K562 (cell line): ENCODE measurements around the gene CALHM3. TPM values are rescaled to one million over a fixed set of nuclear protein-coding genes. Genes with fewer than 3 reads are reported as not detected.

Experiments used
- ATF7 ChIP-seq: fragments of 450-650 bp; IDR thresholded peaks from 2 replicates; pipeline ENCODE4 v1.7.1; 2014; ENCODE audit warnings: mild to moderate bottlenecking, moderate library complexity
- CHD2 ChIP-seq: IDR thresholded peaks from 2 replicates; pipeline ENCODE4 v1.6.1; 2011; ENCODE audit warnings: low read depth, low read length
- DPF2 ChIP-seq: fragments of 450-650 bp; IDR thresholded peaks from 2 replicates; pipeline ENCODE4 v1.6.1; 2016
- HDAC2 ChIP-seq: fragments of 450-650 bp; IDR thresholded peaks from 2 replicates; pipeline ENCODE4 v1.6.1; 2016; ENCODE audit warnings: mild to moderate bottlenecking
- JUND ChIP-seq, 2 experiments: IDR thresholded peaks; 2 replicates in 1 of 2; 3 replicates in 1 of 2; pipeline ENCODE4 v1.6.1; 2011; ENCODE audit warnings: borderline replicate concordance in 2 of 2, low read depth in 2 of 2, low read length in 2 of 2, improper control_type of control experiment in 1 of 2, missing biosample characterization in 1 of 2, missing genetic modification characterization in 1 of 2, missing genetic modification reagents in 1 of 2
- RCOR1 ChIP-seq, 2 experiments: IDR thresholded peaks; 2 replicates each; pipeline ENCODE4 v1.6.1; 2012; ENCODE audit warnings: low read depth in 2 of 2, low read length in 2 of 2, borderline replicate concordance in 1 of 2, improper control_type of control experiment in 1 of 2
- ZNF589 ChIP-seq: fragments of 200-800 bp; sonication (Bioruptor generic); IDR thresholded peaks from 2 replicates; pipeline ENCODE4 v1.6.1; 2016; ENCODE audit warnings: low read depth, missing genetic modification characterization, missing compliant biosample characterization
- polyA plus RNA-seq, 8 experiments: library from polyadenylated mRNA; depleted of rRNA in 4 of 8; stranded (reverse) in 5 of 8; unstranded in 3 of 8; fragments of >200 nt; fragmentation: Nextera tagmentation in 2 of 8; fragmentation: Illumina TruSeq in 1 of 8; extraction: Ambion mirVana in 2 of 8; extraction: Trizol in 1 of 8; gene quantifications; 2 replicates each; pipeline versions ENCODE4 v1.2.1 to v1.2.3, GENCODE V29; 2011 to 2014; ENCODE audit warnings: inconsistent platforms in 1 of 8, missing spikeins in 1 of 8
- total RNA-seq, 7 experiments: library from RNA; depleted of rRNA in 6 of 7; stranded (reverse); fragments of >200 nt in 6 of 7; fragmentation: Illumina TruSeq in 2 of 7; extraction: Trizol in 2 of 7; gene quantifications; 2 replicates each; pipeline versions ENCODE4 v1.2.1 to v1.2.3, GENCODE V29; 2011 to 2021; ENCODE audit warnings: low replicate concordance in 1 of 7
- TF ChIP-seq, protein P1 (sequence below): fragments of 450-650 bp; IDR thresholded peaks from 2 replicates; pipeline ENCODE4 v1.6.1; 2018; ENCODE audit not compliant: partially characterized antibody
- TF ChIP-seq, protein P2 (sequence below): fragments of 450-650 bp; IDR thresholded peaks from 2 replicates; pipeline ENCODE4 v1.6.1; 2016; ENCODE audit warnings: missing biosample characterization, missing genetic modification characterization

The CALHM3 gene
- total and polyA plus RNA-seq, 9 of the 15 experiments (the other 6 are each of a cell fraction or from before 2014, with no cell fraction given), result not detected

DNA sequence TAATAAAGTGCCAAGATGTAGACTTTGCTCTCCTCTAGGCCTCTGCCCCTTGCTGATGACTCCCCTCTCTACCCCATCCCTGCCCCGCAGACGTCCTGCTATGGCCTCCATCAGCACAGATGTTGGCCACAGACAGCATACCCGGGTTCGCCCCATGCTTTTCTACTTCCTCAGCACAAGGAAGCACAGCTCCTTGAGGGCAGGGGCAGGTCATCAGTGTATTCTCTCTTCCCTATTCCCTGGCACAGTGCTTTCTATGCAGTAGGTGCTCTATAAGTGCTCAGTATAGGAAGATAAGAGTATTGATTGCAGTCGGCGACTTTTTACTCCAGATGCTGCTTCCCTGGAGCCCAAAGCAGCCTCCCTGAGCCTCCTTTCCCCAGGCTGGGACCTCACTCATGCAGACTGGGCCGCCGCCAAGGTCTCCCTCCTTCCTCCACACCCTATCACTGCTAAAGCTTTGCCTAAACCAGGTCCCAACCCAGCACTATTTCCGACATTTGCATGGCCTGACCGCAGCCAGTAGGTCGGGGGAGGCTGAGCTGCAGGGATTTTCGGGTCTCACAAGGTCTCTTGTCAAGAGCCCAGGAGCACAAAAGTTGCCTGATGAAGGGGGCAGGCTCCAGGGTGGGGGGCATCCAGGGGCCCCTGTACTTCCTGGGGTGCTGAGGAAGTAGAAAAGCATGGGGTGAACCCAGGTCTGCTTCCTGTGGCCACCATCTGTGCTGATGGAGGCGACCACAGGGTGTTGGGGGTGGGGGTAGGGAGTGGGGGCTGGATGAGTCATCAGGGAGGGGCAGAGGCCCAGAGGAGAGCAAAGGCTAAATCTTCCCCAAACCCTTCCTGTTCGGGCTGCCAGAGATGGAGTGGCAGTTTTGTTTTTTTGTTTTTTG is 8.0 kb downstream of the CALHM3 start (continued):
- TF ChIP-seq, protein P1, sequence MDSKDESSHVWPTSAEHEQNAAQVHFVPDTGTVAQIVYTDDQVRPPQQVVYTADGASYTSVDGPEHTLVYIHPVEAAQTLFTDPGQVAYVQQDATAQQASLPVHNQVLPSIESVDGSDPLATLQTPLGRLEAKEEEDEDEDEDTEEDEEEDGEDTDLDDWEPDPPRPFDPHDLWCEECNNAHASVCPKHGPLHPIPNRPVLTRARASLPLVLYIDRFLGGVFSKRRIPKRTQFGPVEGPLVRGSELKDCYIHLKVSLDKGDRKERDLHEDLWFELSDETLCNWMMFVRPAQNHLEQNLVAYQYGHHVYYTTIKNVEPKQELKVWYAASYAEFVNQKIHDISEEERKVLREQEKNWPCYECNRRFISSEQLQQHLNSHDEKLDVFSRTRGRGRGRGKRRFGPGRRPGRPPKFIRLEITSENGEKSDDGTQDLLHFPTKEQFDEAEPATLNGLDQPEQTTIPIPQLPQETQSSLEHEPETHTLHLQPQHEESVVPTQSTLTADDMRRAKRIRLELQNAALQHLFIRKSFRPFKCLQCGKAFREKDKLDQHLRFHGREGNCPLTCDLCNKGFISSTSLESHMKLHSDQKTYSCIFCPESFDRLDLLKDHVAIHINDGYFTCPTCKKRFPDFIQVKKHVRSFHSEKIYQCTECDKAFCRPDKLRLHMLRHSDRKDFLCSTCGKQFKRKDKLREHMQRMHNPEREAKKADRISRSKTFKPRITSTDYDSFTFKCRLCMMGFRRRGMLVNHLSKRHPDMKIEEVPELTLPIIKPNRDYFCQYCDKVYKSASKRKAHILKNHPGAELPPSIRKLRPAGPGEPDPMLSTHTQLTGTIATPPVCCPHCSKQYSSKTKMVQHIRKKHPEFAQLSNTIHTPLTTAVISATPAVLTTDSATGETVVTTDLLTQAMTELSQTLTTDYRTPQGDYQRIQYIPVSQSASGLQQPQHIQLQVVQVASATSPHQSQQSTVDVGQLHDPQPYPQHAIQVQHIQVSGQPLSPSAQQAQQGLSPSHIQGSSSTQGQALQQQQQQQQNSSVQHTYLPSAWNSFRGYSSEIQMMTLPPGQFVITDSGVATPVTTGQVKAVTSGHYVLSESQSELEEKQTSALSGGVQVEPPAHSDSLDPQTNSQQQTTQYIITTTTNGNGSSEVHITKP, result peak; percentile 94
- TF ChIP-seq, protein P2, sequence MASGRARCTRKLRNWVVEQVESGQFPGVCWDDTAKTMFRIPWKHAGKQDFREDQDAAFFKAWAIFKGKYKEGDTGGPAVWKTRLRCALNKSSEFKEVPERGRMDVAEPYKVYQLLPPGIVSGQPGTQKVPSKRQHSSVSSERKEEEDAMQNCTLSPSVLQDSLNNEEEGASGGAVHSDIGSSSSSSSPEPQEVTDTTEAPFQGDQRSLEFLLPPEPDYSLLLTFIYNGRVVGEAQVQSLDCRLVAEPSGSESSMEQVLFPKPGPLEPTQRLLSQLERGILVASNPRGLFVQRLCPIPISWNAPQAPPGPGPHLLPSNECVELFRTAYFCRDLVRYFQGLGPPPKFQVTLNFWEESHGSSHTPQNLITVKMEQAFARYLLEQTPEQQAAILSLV (tag), result no peak
- TF ChIP-seq RCOR1 (IDR thresholded peaks at IDR 0.05; ENCODE audit: borderline replicate concordance in 1 of 2, low read depth in 2 of 2, low read length in 2 of 2), result peak in 1 of 2 experiments; percentile 63; a peak in 2 of 4 replicates
- TF ChIP-seq DPF2, result peak; percentile 56
- TF ChIP-seq ATF7, result peak; percentile 60
- TF ChIP-seq ZNF589 (CRISPR knock-in tag), result peak; percentile 50; the same call in 1 of the 2 replicates
- TF ChIP-seq CHD2, result no peak
- peak; percentile 58; the same call in 1 of the 2 replicates for TF ChIP-seq HDAC2
- TF ChIP-seq JUND (IDR thresholded peaks at IDR 0.05; ENCODE audit: borderline replicate concordance, low read depth, low read length), result peak; percentile 96
- peak; percentile 76; the same call in 1 of the 3 replicates for TF ChIP-seq JUND (tag; IDR thresholded peaks at IDR 0.05; ENCODE audit: borderline replicate concordance, low read depth, low read length)
- TF ChIP-seq, all 486 proteins: peak for 31
